HCT116 (cell line): ENCODE measurements around the gene ANGPTL4. TPM values are rescaled to one million over a fixed set of nuclear protein-coding genes. Genes with fewer than 3 reads are reported as not detected.

ENCODE experiments used
- ATAC-seq: fragments of 200-7000 bp; cut with Tn5 transposase; 2 replicates; pipeline ENCODE4 v1.9.1; 2020; ENCODE audit warnings: mild to moderate bottlenecking, moderate library complexity
- BruUV-seq: library from RNA; stranded (reverse); fragments of 400-500 nt; replicated peaks from 2 replicates; lab custom pipeline; 2021; lab: Mats Ljungman, UMichigan
- CTCF ChIA-PET: fragments of 300-600 bp; sonication (Branson Sonifier 250); formaldehyde crosslinking; loops from one replicate; lab custom pipeline; 2021; ENCODE audit warnings: antibody characterized with exemption; lab: Charles Lee
- POLR2A ChIA-PET: fragments of 300-600, 350-600 bp; sonication (Branson Sonifier 250); formaldehyde crosslinking; loops from one replicate; lab custom pipeline; 2021; ENCODE audit warnings: antibody characterized with exemption; lab: Charles Lee
- RAD21 ChIA-PET, 2 experiments: fragments of 300-600 bp; sonication (Branson Sonifier 250); formaldehyde crosslinking; loops; one replicate each; lab custom pipeline; 2023; ENCODE audit warnings: low total read pairs in 2 of 2; ENCODE audit not compliant: uncharacterized antibody in 2 of 2, unreplicated experiment in 2 of 2, low non-redundant PET in 1 of 2; lab: Charles Lee
- DNase-seq: peaks from one replicate; pipeline ENCODE4 v3.0.0-alpha.2; 2010; ENCODE audit warnings: low read depth, low spot score
- H2AFZ ChIP-seq: fragments of 200-600 bp; shearing (Covaris generic), sonication (generic); 2 replicates; pipeline ENCODE4 v1.6.1; 2017; ENCODE audit warnings: low read depth, mixed run types, mixed read lengths, antibody characterized with exemption, low read length; ENCODE audit not compliant: poor library complexity, severe bottlenecking
- H3K27ac ChIP-seq: 2 replicates; pipeline ENCODE4 v1.5.1; 2012; ENCODE audit warnings: low read depth, low read length
- H3K27me3 ChIP-seq: fragments of 200-600 bp; sonication (generic); 2 replicates; pipeline ENCODE4 v1.6.1; 2016; ENCODE audit warnings: mixed run types, low read length, mixed read lengths; ENCODE audit not compliant: insufficient read depth
- H3K36me3 ChIP-seq, 2 experiments: fragments of 200-500 bp in 1 of 2; fragments of 200-600 bp in 1 of 2; sonication (Bioruptor generic) in 1 of 2; sonication (generic) in 1 of 2; 2 replicates each; pipeline versions ENCODE4 v1.5.1 to v1.6.1; 2014 to 2016; ENCODE audit warnings: low read length in 2 of 2, inconsistent platforms in 1 of 2, mixed read lengths in 1 of 2, mixed run types in 1 of 2; ENCODE audit not compliant: insufficient read depth in 2 of 2, control insufficient read depth in 1 of 2
- H3K4me1 ChIP-seq, 2 experiments: fragments of 200-600 bp in 1 of 2; sonication (generic) in 1 of 2; 2 replicates each; pipeline versions ENCODE4 v1.5.1 to v1.6.1; 2012 to 2017; ENCODE audit warnings: low read length in 2 of 2, inconsistent platforms in 1 of 2, mild to moderate bottlenecking in 1 of 2, mixed read lengths in 1 of 2, mixed run types in 1 of 2, moderate library complexity in 1 of 2; ENCODE audit not compliant: insufficient read depth in 2 of 2, control insufficient read depth in 1 of 2
- H3K4me2 ChIP-seq: fragments of 200-600 bp; sonication (generic); 2 replicates; pipeline ENCODE4 v1.6.1; 2017; ENCODE audit warnings: mixed run types, low read length, mixed read lengths
- H3K4me3 ChIP-seq, 2 experiments: fragments of 200-600 bp in 1 of 2; sonication (generic) in 1 of 2; replicated peaks in 1 of 2; 2 replicates each; pipeline ENCODE4 v1.5.1; 2011 to 2016; ENCODE audit warnings: low read length in 2 of 2, control low read depth in 1 of 2, low read depth in 1 of 2, mild to moderate bottlenecking in 1 of 2, mixed read lengths in 1 of 2, mixed run types in 1 of 2
- H3K79me2 ChIP-seq: fragments of 200-600 bp; sonication (generic); 2 replicates; pipeline ENCODE4 v1.6.1; 2017; ENCODE audit warnings: mild to moderate bottlenecking, mixed run types, low read length, moderate library complexity, mixed read lengths; ENCODE audit not compliant: insufficient read depth
- H3K9ac ChIP-seq: fragments of 200-600 bp; sonication (generic); 2 replicates; pipeline ENCODE4 v1.6.1; 2016; ENCODE audit warnings: low read length, mixed read lengths
- H3K9me2 ChIP-seq: fragments of 200-600 bp; sonication (generic), shearing (Covaris generic); 2 replicates; pipeline ENCODE4 v1.6.1; 2017; ENCODE audit warnings: mixed run types, mild to moderate bottlenecking, moderate library complexity; ENCODE audit not compliant: insufficient read depth
- H3K9me3 ChIP-seq, 2 experiments: fragments of 200-500 bp in 1 of 2; fragments of 200-600 bp in 1 of 2; sonication (Bioruptor generic) in 1 of 2; sonication (generic) in 1 of 2; 2 replicates each; pipeline ENCODE4 v1.6.1; 2014 to 2017; ENCODE audit warnings: low read length in 2 of 2, mixed read lengths in 2 of 2, inconsistent platforms in 1 of 2, low read depth in 1 of 2, mild to moderate bottlenecking in 1 of 2, mixed run types in 1 of 2, moderate library complexity in 1 of 2; ENCODE audit not compliant: control insufficient read depth in 1 of 2, insufficient read depth in 1 of 2
- H4K20me1 ChIP-seq: fragments of 200-600 bp; sonication (generic), shearing (Covaris generic); 2 replicates; pipeline ENCODE4 v1.6.1; 2017; ENCODE audit warnings: mixed run types, mild to moderate bottlenecking, moderate library complexity; ENCODE audit not compliant: insufficient read depth
- CBX3 ChIP-seq: IDR thresholded peaks from 2 replicates; pipeline ENCODE4 v1.6.1; 2012; ENCODE audit warnings: low read depth
- CEBPB ChIP-seq: IDR thresholded peaks from 2 replicates; pipeline ENCODE4 v1.6.1; 2012; ENCODE audit warnings: low read depth
- EZH2 ChIP-seq: fragments of 200-600 bp; sonication (generic); IDR thresholded peaks from 2 replicates; pipeline ENCODE4 v1.6.1; 2017; ENCODE audit warnings: antibody characterized with exemption, mixed run types
- POLR2AphosphoS5 ChIP-seq: IDR thresholded peaks from 2 replicates; pipeline ENCODE4 v1.6.1; 2011; ENCODE audit warnings: mild to moderate bottlenecking, low read depth, low read length, moderate library complexity
- SIN3A ChIP-seq: IDR thresholded peaks from 2 replicates; pipeline ENCODE4 v1.6.1; 2012; ENCODE audit warnings: low read depth
- TCF7L2 ChIP-seq: IDR thresholded peaks from 2 replicates; pipeline ENCODE4 v1.7.0; 2011; ENCODE audit warnings: borderline replicate concordance, inconsistent platforms; ENCODE audit not compliant: insufficient read depth, insufficient read length; ENCODE audit errors: extremely low read depth
- YY1 ChIP-seq: IDR thresholded peaks from 2 replicates; pipeline ENCODE4 v1.6.1; 2011; ENCODE audit warnings: low read length, low read depth, moderate library complexity, mild to moderate bottlenecking; ENCODE audit not compliant: insufficient replicate concordance; ENCODE audit errors: extremely low read depth
- ZFX ChIP-seq: fragments of 450-650 bp; IDR thresholded peaks from 2 replicates; pipeline ENCODE4 v1.6.1; 2017
- ZNF274 ChIP-seq: fragments of 200-500 bp; sonication (Bioruptor generic); IDR thresholded peaks from 2 replicates; pipeline ENCODE4 v1.6.1; 2014; ENCODE audit warnings: mild to moderate bottlenecking, low read depth, low read length, inconsistent platforms
- intact Hi-C: fragments of 100-400 bp; cut with micrococcal nuclease; formaldehyde crosslinking; loops from 2 replicates; pipeline ENCODE4 v1.10.0; 2022
- total RNA-seq: library from RNA; stranded (reverse); gene quantifications from one replicate; pipeline ENCODE4 v1.2.1, GENCODE V29; 2021; ENCODE audit not compliant: unreplicated experiment
- TF ChIP-seq, protein P1 (sequence below): IDR thresholded peaks from 2 replicates; pipeline ENCODE4 v1.6.1; 2012; ENCODE audit warnings: low read depth
- TF ChIP-seq, protein P2 (sequence below): IDR thresholded peaks from 2 replicates; pipeline ENCODE4 v1.6.1; 2012

ANGPTL4 gene
- total RNA-seq, 1 experiment from 2014 or later, result 54.8 TPM

DNA sequence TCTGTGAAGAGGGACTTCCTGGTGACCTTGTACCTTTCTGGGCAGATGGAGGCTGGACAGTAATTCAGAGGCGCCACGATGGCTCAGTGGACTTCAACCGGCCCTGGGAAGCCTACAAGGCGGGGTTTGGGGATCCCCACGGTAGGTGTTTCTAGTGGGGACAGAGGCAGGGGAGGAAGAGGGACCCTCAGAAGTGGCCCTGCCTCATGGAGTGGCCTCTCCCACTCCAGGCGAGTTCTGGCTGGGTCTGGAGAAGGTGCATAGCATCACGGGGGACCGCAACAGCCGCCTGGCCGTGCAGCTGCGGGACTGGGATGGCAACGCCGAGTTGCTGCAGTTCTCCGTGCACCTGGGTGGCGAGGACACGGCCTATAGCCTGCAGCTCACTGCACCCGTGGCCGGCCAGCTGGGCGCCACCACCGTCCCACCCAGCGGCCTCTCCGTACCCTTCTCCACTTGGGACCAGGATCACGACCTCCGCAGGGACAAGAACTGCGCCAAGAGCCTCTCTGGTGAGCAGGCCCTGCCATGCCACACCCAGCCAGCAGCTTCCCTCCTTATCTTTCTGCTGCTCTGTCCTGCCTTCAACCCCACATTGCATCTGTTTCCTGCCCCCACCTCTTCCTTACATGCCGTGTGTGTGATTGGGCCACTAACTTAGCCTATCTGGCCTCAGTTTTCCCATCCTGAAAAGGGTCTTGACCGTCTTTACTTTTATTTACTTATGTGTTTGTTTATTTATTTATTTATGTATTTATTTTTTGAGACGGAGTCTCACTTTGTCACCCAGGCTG lies 7.3 kb downstream of the ANGPTL4 start:
- Histone ChIP-seq H2AFZ (no peak overlapping the region), H3K4me1 (peaks cover 17 to 20% of the 10 kb centered on the region in 2 experiments), H3K9me2 (no peaks in the 10 kb centered on the region), H3K27me3 (no peaks in the 10 kb centered on the region), H3K36me3 (no peaks in the 10 kb centered on the region; a peak in 1 of 4 replicates), H3K4me3 (no peak overlapping the region), H3K79me2 (no peaks in the 10 kb centered on the region), H3K27ac (no peak overlapping the region), H3K4me2 (no peak overlapping the region), H3K9ac (no peak overlapping the region), H3K9me3 (no peaks in the 10 kb centered on the region), H4K20me1 (no peaks in the 10 kb centered on the region)
- no TSS peak for BruUV-seq
- RAD21 ChIA-PET, result no interaction called here
- TF ChIP-seq EZH2 (no peak), TCF7L2 (no peak), ZNF274 (no peak), SIN3A (no peak), CBX3 (no peak), CEBPB (no peak), ZFX (no peak), YY1 (no peak), POLR2AphosphoS5 (no peak)
- TF ChIP-seq, protein P1, sequence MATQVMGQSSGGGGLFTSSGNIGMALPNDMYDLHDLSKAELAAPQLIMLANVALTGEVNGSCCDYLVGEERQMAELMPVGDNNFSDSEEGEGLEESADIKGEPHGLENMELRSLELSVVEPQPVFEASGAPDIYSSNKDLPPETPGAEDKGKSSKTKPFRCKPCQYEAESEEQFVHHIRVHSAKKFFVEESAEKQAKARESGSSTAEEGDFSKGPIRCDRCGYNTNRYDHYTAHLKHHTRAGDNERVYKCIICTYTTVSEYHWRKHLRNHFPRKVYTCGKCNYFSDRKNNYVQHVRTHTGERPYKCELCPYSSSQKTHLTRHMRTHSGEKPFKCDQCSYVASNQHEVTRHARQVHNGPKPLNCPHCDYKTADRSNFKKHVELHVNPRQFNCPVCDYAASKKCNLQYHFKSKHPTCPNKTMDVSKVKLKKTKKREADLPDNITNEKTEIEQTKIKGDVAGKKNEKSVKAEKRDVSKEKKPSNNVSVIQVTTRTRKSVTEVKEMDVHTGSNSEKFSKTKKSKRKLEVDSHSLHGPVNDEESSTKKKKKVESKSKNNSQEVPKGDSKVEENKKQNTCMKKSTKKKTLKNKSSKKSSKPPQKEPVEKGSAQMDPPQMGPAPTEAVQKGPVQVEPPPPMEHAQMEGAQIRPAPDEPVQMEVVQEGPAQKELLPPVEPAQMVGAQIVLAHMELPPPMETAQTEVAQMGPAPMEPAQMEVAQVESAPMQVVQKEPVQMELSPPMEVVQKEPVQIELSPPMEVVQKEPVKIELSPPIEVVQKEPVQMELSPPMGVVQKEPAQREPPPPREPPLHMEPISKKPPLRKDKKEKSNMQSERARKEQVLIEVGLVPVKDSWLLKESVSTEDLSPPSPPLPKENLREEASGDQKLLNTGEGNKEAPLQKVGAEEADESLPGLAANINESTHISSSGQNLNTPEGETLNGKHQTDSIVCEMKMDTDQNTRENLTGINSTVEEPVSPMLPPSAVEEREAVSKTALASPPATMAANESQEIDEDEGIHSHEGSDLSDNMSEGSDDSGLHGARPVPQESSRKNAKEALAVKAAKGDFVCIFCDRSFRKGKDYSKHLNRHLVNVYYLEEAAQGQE, result no peak
- TF ChIP-seq, protein P2, sequence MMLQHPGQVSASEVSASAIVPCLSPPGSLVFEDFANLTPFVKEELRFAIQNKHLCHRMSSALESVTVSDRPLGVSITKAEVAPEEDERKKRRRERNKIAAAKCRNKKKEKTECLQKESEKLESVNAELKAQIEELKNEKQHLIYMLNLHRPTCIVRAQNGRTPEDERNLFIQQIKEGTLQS, result no peak
- POLR2A ChIA-PET, result no interaction called here
- ATAC-seq, result no peak
- no peak for DNase-seq
- CTCF ChIA-PET, result interaction anchor here (1.2 kb wide), 1 partner anchor 208 kb away, joined by 4 read pairs; no protein-coding TSS in a partner anchor
- intact Hi-C loops, result no loop called here
